H1 (cell line): ENCODE measurements around the gene TMEM147. TPM values are rescaled to one million over a fixed set of nuclear protein-coding genes. Genes with fewer than 3 reads are reported as not detected.

Experiments used
- CTCF ChIA-PET: fragments of 300-600 bp; sonication (Branson Sonifier 250); formaldehyde crosslinking; loops from one replicate; lab custom pipeline; 2021; ENCODE audit not compliant: partially characterized antibody; lab: Charles Lee
- POLR2A ChIA-PET: fragments of 300-600 bp; sonication (Branson Sonifier 250); formaldehyde crosslinking; loops from one replicate; lab custom pipeline; 2021; ENCODE audit warnings: inconsistent platforms; ENCODE audit not compliant: partially characterized antibody; lab: Charles Lee
- DNase-seq, 2 experiments: peaks; one replicate each; pipeline versions ENCODE4 v3.0.0 to v3.0.0-alpha.2; 2010 to 2022; ENCODE audit warnings: low spot score in 2 of 2, low read depth in 1 of 2, mixed read lengths in 1 of 2
- FAIRE-seq: peaks from 2 replicates; lab custom pipeline; 2011; peaks lifted over from hg19 to GRCh38; lab: Jason Lieb, UNC
- H2AFZ ChIP-seq: 2 replicates; pipeline ENCODE4 v1.8.1; 2012; ENCODE audit warnings: low read length, inconsistent platforms
- H2AK5ac ChIP-seq: 2 replicates; pipeline ENCODE4 v1.6.1; 2013; ENCODE audit warnings: low read depth, low read length
- H2BK120ac ChIP-seq: replicated peaks from 2 replicates; pipeline ENCODE3; 2013; ENCODE audit warnings: low read depth, low read length, inconsistent platforms
- H2BK12ac ChIP-seq: 2 replicates; pipeline ENCODE4 v1.6.1; 2013; ENCODE audit warnings: low read depth, low read length
- H2BK15ac ChIP-seq: 2 replicates; pipeline ENCODE4 v1.6.1; 2013; ENCODE audit warnings: low read length
- H2BK20ac ChIP-seq: 2 replicates; pipeline ENCODE4 v1.6.1; 2013; ENCODE audit warnings: low read length
- H2BK5ac ChIP-seq: 2 replicates; pipeline ENCODE4 v1.6.1; 2013; ENCODE audit warnings: low read depth, low read length
- H3K14ac ChIP-seq: 2 replicates; pipeline ENCODE4 v1.6.1; 2013; ENCODE audit warnings: inconsistent platforms; ENCODE audit not compliant: insufficient read length
- H3K18ac ChIP-seq: 2 replicates; pipeline ENCODE4 v1.6.1; 2013; ENCODE audit warnings: low read length; ENCODE audit errors: extremely low read depth
- H3K23ac ChIP-seq: 2 replicates; pipeline ENCODE4 v1.6.1; 2013; ENCODE audit warnings: inconsistent platforms; ENCODE audit not compliant: insufficient read length
- H3K23me2 ChIP-seq: 2 replicates; pipeline ENCODE4 v1.6.1; 2013; ENCODE audit warnings: low read depth, low read length
- H3K27ac ChIP-seq: 2 replicates; pipeline ENCODE4 v1.6.1; 2011; ENCODE audit warnings: low read depth, low read length, inconsistent platforms
- H3K27me3 ChIP-seq, 4 experiments: replicated peaks in 1 of 4; 1 replicate in 1 of 4; 2 replicates in 3 of 4; pipeline versions ENCODE4 v1.6.1 to v1.8.1; 2011 to 2013; ENCODE audit warnings: low read length in 3 of 4, mild to moderate bottlenecking in 3 of 4, inconsistent platforms in 2 of 4, mixed read lengths in 2 of 4, moderate library complexity in 1 of 4; ENCODE audit not compliant: control insufficient read depth in 3 of 4, insufficient read depth in 3 of 4; ENCODE audit errors: extremely low read depth in 1 of 4
- H3K36me3 ChIP-seq, 4 experiments: 2 replicates each; pipeline versions ENCODE4 v1.6.1 to v1.8.1; 2011 to 2013; ENCODE audit warnings: mild to moderate bottlenecking in 4 of 4, low read length in 3 of 4, moderate library complexity in 2 of 4, control low read depth in 1 of 4, inconsistent platforms in 1 of 4; ENCODE audit not compliant: insufficient read depth in 4 of 4, control insufficient read depth in 2 of 4
- H3K4ac ChIP-seq: replicated peaks from 2 replicates; pipeline ENCODE3; 2013; ENCODE audit warnings: low read length, low read depth, mixed read lengths, inconsistent platforms; ENCODE audit not compliant: insufficient read length
- H3K4me1 ChIP-seq, 4 experiments: replicated peaks in 1 of 4; 1 replicate in 1 of 4; 2 replicates in 3 of 4; pipeline versions ENCODE4 v1.6.1 to v1.8.1; 2011 to 2013; ENCODE audit warnings: low read length in 3 of 4, inconsistent platforms in 2 of 4, mixed read lengths in 1 of 4; ENCODE audit not compliant: insufficient read depth in 4 of 4, control insufficient read depth in 3 of 4
- H3K4me2 ChIP-seq, 2 experiments: 2 replicates each; pipeline versions ENCODE4 v1.6.1 to v1.8.1; 2011 to 2013; ENCODE audit warnings: low read depth in 2 of 2, low read length in 2 of 2, control low read depth in 1 of 2, inconsistent platforms in 1 of 2, mild to moderate bottlenecking in 1 of 2; ENCODE audit not compliant: insufficient read depth in 1 of 2
- H3K4me3 ChIP-seq, 4 experiments: fragments of 200-600, 300-600 bp in 1 of 4; sonication (generic), shearing (Covaris generic), sonication (Bioruptor Twin) in 1 of 4; 2 replicates each; pipeline versions ENCODE4 v1.5.1 to v1.8.1; 2011 to 2016; ENCODE audit warnings: low read length in 4 of 4, low read depth in 3 of 4, control low read depth in 2 of 4, inconsistent platforms in 2 of 4, mild to moderate bottlenecking in 2 of 4, mixed read lengths in 1 of 4, moderate library complexity in 1 of 4; ENCODE audit not compliant: insufficient read depth in 2 of 4; ENCODE audit errors: extremely low read depth in 1 of 4
- H3K56ac ChIP-seq: replicated peaks from 2 replicates; pipeline ENCODE3; 2013; ENCODE audit warnings: low read depth, mild to moderate bottlenecking, mixed read lengths, low read length, inconsistent platforms; ENCODE audit not compliant: insufficient read length
- H3K79me1 ChIP-seq: 2 replicates; pipeline ENCODE4 v1.6.1; 2013; ENCODE audit warnings: low read depth, low read length, control low read depth
- H3K79me2 ChIP-seq, 2 experiments: 2 replicates each; pipeline versions ENCODE4 v1.6.1 to v1.8.1; 2012 to 2013; ENCODE audit warnings: low read length in 2 of 2, mild to moderate bottlenecking in 2 of 2, inconsistent platforms in 1 of 2; ENCODE audit not compliant: insufficient read depth in 2 of 2, control insufficient read depth in 1 of 2
- H3K9ac ChIP-seq, 4 experiments: replicated peaks in 1 of 4; 1 replicate in 1 of 4; 2 replicates in 3 of 4; pipeline versions ENCODE4 v1.6.1 to v1.8.1; 2011 to 2013; ENCODE audit warnings: low read depth in 3 of 4, low read length in 3 of 4, control low read depth in 2 of 4, mild to moderate bottlenecking in 2 of 4, moderate library complexity in 2 of 4, inconsistent platforms in 1 of 4; ENCODE audit errors: extremely low read depth in 1 of 4
- H3K9me3 ChIP-seq, 2 experiments: 2 replicates each; pipeline versions ENCODE4 v1.6.1 to v1.8.1; 2012 to 2013; ENCODE audit warnings: mild to moderate bottlenecking in 2 of 2, moderate library complexity in 2 of 2, control low read depth in 1 of 2, inconsistent platforms in 1 of 2, low read depth in 1 of 2, low read length in 1 of 2, mixed read lengths in 1 of 2; ENCODE audit not compliant: insufficient read depth in 2 of 2
- H4K20me1 ChIP-seq, 2 experiments: replicated peaks in 1 of 2; 2 replicates each; pipeline versions ENCODE3 to v1.8.1; 2011 to 2013; ENCODE audit warnings: inconsistent platforms in 2 of 2, low read length in 2 of 2, mild to moderate bottlenecking in 1 of 2; ENCODE audit not compliant: insufficient read depth in 2 of 2, control insufficient read depth in 1 of 2
- H4K5ac ChIP-seq: 2 replicates; pipeline ENCODE4 v1.6.1; 2013; ENCODE audit warnings: low read length, low read depth, mixed read lengths, inconsistent platforms; ENCODE audit not compliant: insufficient read length
- H4K8ac ChIP-seq: 2 replicates; pipeline ENCODE4 v1.8.0; 2013; ENCODE audit warnings: mild to moderate bottlenecking, moderate library complexity, low read length, inconsistent platforms; ENCODE audit not compliant: insufficient read depth; ENCODE audit errors: extremely low read depth
- H4K91ac ChIP-seq: replicated peaks from 2 replicates; pipeline ENCODE3; 2013; ENCODE audit warnings: low read length, mixed read lengths, inconsistent platforms; ENCODE audit not compliant: insufficient read length
- GABPA ChIP-seq: IDR thresholded peaks from 2 replicates; pipeline ENCODE4 v1.6.1; 2011; ENCODE audit warnings: mild to moderate bottlenecking, low read length, moderate library complexity, borderline replicate concordance; ENCODE audit not compliant: insufficient read depth
- WGBS, 2 experiments: shearing (Covaris generic) in 1 of 2; methylation state at CpG; one replicate each; pipeline versions ENCODE4 v1.1.6 to v1.1.7; 2013 to 2015; ENCODE audit warnings: low lambda C conversion rate in 2 of 2, mixed read lengths in 2 of 2, inconsistent platforms in 1 of 2, low coverage in 1 of 2, missing lambda C conversion rate in 1 of 2; ENCODE audit not compliant: insufficient replicate concordance in 2 of 2, insufficient coverage in 1 of 2, insufficient read length in 1 of 2; ENCODE audit errors: extremely low coverage in 1 of 2, missing lambda C conversion rate in 1 of 2; 5-methylcytosine and 5-hydroxymethylcytosine counted together
- polyA plus RNA-seq, 7 experiments: library from polyadenylated mRNA; depleted of rRNA in 3 of 7; stranded (reverse) in 5 of 7; unstranded in 2 of 7; fragments of >200 nt in 5 of 7; fragments of 200-250 nt in 2 of 7; gene quantifications; 1 replicate in 5 of 7; 2 replicates in 1 of 7; 4 replicates in 1 of 7; pipeline versions ENCODE4 v1.2.1 to v1.2.3, GENCODE V29; 2011 to 2013; ENCODE audit warnings: missing spikeins in 2 of 7, mixed read lengths in 2 of 7
- total RNA-seq: library from RNA; stranded (reverse); fragmentation: NEBNext Ultra II Directional; extraction: Animal tissue kit (Norgen Biotek cat#: 25700); gene quantifications from 2 replicates; pipeline ENCODE4 v1.2.1, GENCODE V29; 2021
- TF ChIP-seq, protein P1 (sequence below): IDR thresholded peaks from 2 replicates; pipeline ENCODE4 v1.6.1; 2012; ENCODE audit warnings: inconsistent platforms

TMEM147 gene
- total and polyA plus RNA-seq, 2 of the 8 experiments (the other 6 are each of a cell fraction or from before 2014, with no cell fraction given): 159 to 418 TPM

DNA sequence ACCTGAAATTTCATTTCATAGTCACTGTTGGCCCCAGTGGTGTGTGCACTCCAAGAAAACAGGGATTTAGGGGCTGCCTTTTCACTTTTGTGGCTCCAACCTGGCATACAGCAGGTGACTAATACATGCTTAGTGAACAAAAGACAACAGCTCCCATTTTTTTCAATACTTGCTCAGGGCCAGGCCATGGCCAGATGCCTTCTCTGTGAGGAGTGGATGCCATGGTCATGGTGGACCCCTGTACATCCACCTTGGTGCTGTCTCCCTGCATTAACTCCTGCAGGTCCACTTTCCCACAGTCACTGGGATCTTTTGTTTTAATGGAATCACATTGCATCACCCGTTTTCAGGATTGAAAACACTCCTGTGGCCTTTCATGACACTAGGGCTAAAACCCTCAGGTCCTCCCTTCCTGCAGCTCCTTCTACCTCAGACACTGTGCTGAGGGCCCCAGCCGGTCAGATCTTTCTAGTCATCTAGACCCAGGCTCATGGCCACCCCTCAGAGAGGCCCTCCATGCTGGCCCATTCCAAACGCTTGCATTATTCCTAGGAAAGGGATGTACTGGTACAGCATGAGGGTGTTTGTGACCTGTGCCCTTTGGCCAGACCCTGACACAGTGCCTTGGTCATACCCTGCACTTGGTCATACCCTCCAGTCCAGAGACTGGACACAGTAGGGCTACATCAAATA is 1.2 kb upstream of the TMEM147 start:
- H3K27me3 ChIP-seq: no peaks in the 10 kb centered on the region
- H3K23ac ChIP-seq: no peak overlapping the region
- H2BK20ac ChIP-seq: no peak overlapping the region
- H4K20me1 ChIP-seq: peaks cover 5 to 15% of the 10 kb centered on the region in 2 experiments
- H4K5ac ChIP-seq: no peak overlapping the region
- peak overlapping the region in 3 of 4 experiments; percentile 64 to 85 (median 80); a peak in 3 of 7 replicates for H3K9ac ChIP-seq
- no peak overlapping the region for H4K91ac ChIP-seq
- H2BK12ac ChIP-seq: no peak overlapping the region
- WGBS, 2 experiments: 83% methylated on average over 3 of the region's 3 CpGs; no CpG with 5 or more reads in 1 of the 2 experiments
- H3K56ac ChIP-seq: peak overlapping the region; percentile 36
- H3K14ac ChIP-seq: no peak overlapping the region
- peak overlapping the region; percentile 55; the same call in 1 of the 2 replicates for H3K18ac ChIP-seq
- H3K79me2 ChIP-seq: peaks cover 0 to 31% of the 10 kb centered on the region in 2 experiments; a peak in 2 of 4 replicates
- peak overlapping the region; percentile 88 to 97 (median 94) for H3K4me3 ChIP-seq
- H3K36me3 ChIP-seq: peaks cover 0 to 18% (median 9%) of the 10 kb centered on the region in 4 experiments; a peak in 5 of 8 replicates
- no peak overlapping the region for H2AFZ ChIP-seq
- H2AK5ac ChIP-seq: 0 out of 2 replicates have a peak overlapping the region, but pooled peaks have one; percentile 68
- no peak overlapping the region for H4K8ac ChIP-seq
- FAIRE-seq (no peak), DNase-seq (no peak)
- ChIA-PET CTCF (interaction anchor here (0.7 to 1.3 kb wide), 3 partner anchors 28 to 49 kb away, joined by 3 to 5 read pairs (median 3); no protein-coding TSS in a partner anchor), POLR2A (interaction anchor here (0.7 to 4.6 kb wide), 8 partner anchors 9 to 159 kb away, joined by 3 to 23 read pairs (median 3); no protein-coding TSS in a partner anchor)
- H3K4me2 ChIP-seq: peak overlapping the region; percentile 84 to 90
- peak overlapping the region; percentile 84; the same call in 1 of the 2 replicates for H2BK5ac ChIP-seq
- no peak overlapping the region for H2BK120ac ChIP-seq
- no peak overlapping the region for H2BK15ac ChIP-seq
- TF ChIP-seq, protein P1, sequence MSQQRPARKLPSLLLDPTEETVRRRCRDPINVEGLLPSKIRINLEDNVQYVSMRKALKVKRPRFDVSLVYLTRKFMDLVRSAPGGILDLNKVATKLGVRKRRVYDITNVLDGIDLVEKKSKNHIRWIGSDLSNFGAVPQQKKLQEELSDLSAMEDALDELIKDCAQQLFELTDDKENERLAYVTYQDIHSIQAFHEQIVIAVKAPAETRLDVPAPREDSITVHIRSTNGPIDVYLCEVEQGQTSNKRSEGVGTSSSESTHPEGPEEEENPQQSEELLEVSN: no peak
- TF ChIP-seq GABPA: no peak
- TF ChIP-seq, all 59 proteins: peak for 0
- Histone ChIP-seq H3K4me1 (peaks cover 0 to 13% (median 2%) of the 10 kb centered on the region in 4 experiments; a peak in 3 of 7 replicates), H3K23me2 (peaks cover 10% of the 10 kb centered on the region; the same call in 1 of the 2 replicates), H3K27ac (0 out of 2 replicates have a peak overlapping the region, but pooled peaks have one; percentile 78), H3K9me3 (no peaks in the 10 kb centered on the region), H3K4ac (no peak overlapping the region), H3K79me1 (peaks cover 18% of the 10 kb centered on the region; the same call in 1 of the 2 replicates)
